H1 (cell line): ENCODE data around the gene JTB. TPM values are rescaled to one million over a fixed set of nuclear protein-coding genes. Genes with fewer than 3 reads are reported as not detected.

Experiments
- CBX5 ChIP-seq: fragments of 300-800, 300-1000 bp; sonication (generic); IDR thresholded peaks from 2 replicates; pipeline ENCODE4 v1.7.1; 2016; ENCODE audit warnings: antibody characterized with exemption, low read length, low read depth
- CHD1 ChIP-seq: IDR thresholded peaks from 2 replicates; pipeline ENCODE4 v1.6.1; 2012; ENCODE audit warnings: low read depth, low read length, improper control_type of control experiment
- CHD7 ChIP-seq: fragments of 300-600 bp; sonication (generic); IDR thresholded peaks from 2 replicates; pipeline ENCODE4 v1.7.1; 2012; ENCODE audit warnings: low read length, moderate library complexity, mild to moderate bottlenecking, inconsistent platforms; ENCODE audit not compliant: insufficient replicate concordance
- E2F6 ChIP-seq: IDR thresholded peaks from 2 replicates; pipeline ENCODE4 v1.6.1; 2012; ENCODE audit warnings: inconsistent platforms
- KDM1A ChIP-seq: fragments of 200-600, 300-600 bp; sonication (generic); IDR thresholded peaks from 2 replicates; pipeline ENCODE4 v1.7.1; 2016; ENCODE audit warnings: mild to moderate bottlenecking, low read length, borderline replicate concordance
- NRF1 ChIP-seq: IDR thresholded peaks from 2 replicates; pipeline ENCODE4 v1.6.1; 2011; ENCODE audit warnings: mild to moderate bottlenecking, low read depth, low read length, improper control_type of control experiment
- POU5F1 ChIP-seq: IDR thresholded peaks from 2 replicates; pipeline ENCODE4 v1.6.1; 2011; ENCODE audit warnings: low read depth, mild to moderate bottlenecking, low read length, moderate library complexity
- SP1 ChIP-seq: IDR thresholded peaks from 2 replicates; pipeline ENCODE4 v1.6.1; 2011; ENCODE audit warnings: low read depth, low read length
- TAF7 ChIP-seq: optimal IDR thresholded peaks from 2 replicates; pipeline ENCODE3; 2011; ENCODE audit warnings: low read depth, mild to moderate bottlenecking, inconsistent platforms, low read length, moderate library complexity, borderline replicate concordance
- polyA plus RNA-seq, 7 experiments: library from polyadenylated mRNA; depleted of rRNA in 3 of 7; stranded (reverse) in 5 of 7; unstranded in 2 of 7; fragments of >200 nt in 5 of 7; fragments of 200-250 nt in 2 of 7; gene quantifications; 1 replicate in 5 of 7; 2 replicates in 1 of 7; 4 replicates in 1 of 7; pipeline versions ENCODE4 v1.2.1 to v1.2.3, GENCODE V29; 2011 to 2013; ENCODE audit warnings: missing spikeins in 2 of 7, mixed read lengths in 2 of 7
- total RNA-seq: library from RNA; stranded (reverse); fragmentation: NEBNext Ultra II Directional; extraction: Animal tissue kit (Norgen Biotek cat#: 25700); gene quantifications from 2 replicates; pipeline ENCODE4 v1.2.1, GENCODE V29; 2021
- TF ChIP-seq, protein P1 (sequence below): IDR thresholded peaks from 2 replicates; pipeline ENCODE4 v1.6.1; 2012; ENCODE audit warnings: low read length, inconsistent platforms

JTB gene
- total and polyA plus RNA-seq, 2 of the 8 experiments (the other 6 are each of a cell fraction or from before 2014, with no cell fraction given): 91.1 to 122 TPM

GRCh38 chr1:154006136-154006535 is 28.7 kb upstream of the JTB start (continued):
- TF ChIP-seq CHD7: no peak
- TF ChIP-seq NRF1: no peak
- no peak for TF ChIP-seq CHD1
- TF ChIP-seq E2F6: no peak
- no peak for TF ChIP-seq SP1
- no peak for TF ChIP-seq KDM1A
- TF ChIP-seq POU5F1: no peak
- TF ChIP-seq CBX5: no peak
- TF ChIP-seq TAF7: no peak
- TF ChIP-seq, protein P1, sequence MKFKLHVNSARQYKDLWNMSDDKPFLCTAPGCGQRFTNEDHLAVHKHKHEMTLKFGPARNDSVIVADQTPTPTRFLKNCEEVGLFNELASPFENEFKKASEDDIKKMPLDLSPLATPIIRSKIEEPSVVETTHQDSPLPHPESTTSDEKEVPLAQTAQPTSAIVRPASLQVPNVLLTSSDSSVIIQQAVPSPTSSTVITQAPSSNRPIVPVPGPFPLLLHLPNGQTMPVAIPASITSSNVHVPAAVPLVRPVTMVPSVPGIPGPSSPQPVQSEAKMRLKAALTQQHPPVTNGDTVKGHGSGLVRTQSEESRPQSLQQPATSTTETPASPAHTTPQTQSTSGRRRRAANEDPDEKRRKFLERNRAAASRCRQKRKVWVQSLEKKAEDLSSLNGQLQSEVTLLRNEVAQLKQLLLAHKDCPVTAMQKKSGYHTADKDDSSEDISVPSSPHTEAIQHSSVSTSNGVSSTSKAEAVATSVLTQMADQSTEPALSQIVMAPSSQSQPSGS: no peak
